ENCODE data around the gene HPS4.

DNA sequence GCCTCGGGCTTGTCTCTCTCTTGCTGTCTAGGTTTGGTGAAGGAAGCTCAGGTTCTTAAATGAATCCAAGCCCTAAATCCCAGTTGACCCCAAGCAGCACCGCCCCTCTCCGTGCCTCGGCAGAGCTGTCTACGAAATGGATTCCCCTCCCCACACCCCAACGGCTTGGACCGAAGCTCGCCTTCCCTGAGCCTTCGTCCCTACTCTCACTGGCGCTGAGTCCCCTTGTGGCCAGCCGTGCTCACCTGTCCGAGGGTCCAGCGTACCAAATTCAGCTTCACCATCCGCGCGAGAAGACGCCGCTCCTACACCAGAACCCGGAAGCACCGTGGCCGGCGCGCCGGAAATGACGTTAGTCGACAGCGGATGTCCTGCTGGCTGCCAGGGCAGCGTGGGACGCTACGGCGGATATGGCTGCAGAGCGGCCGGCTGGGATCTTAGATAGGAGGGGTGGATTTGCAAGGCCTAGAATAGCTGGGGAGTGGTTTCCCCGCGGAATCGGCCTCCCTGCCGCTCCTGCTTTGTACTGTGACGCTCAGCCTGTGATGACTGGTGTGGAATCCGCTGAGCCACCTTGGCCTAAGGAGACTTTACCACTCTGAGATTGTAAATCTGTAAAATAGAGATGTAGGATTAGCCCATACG lies 28.7 kb upstream of the HPS4 start, which contains the start of gene TFIP11:
- peak; percentile 78 to 85 for TF ChIP-seq POLR2A (IDR thresholded peaks at IDR 0.05)
- TF ChIP-seq, protein P1, sequence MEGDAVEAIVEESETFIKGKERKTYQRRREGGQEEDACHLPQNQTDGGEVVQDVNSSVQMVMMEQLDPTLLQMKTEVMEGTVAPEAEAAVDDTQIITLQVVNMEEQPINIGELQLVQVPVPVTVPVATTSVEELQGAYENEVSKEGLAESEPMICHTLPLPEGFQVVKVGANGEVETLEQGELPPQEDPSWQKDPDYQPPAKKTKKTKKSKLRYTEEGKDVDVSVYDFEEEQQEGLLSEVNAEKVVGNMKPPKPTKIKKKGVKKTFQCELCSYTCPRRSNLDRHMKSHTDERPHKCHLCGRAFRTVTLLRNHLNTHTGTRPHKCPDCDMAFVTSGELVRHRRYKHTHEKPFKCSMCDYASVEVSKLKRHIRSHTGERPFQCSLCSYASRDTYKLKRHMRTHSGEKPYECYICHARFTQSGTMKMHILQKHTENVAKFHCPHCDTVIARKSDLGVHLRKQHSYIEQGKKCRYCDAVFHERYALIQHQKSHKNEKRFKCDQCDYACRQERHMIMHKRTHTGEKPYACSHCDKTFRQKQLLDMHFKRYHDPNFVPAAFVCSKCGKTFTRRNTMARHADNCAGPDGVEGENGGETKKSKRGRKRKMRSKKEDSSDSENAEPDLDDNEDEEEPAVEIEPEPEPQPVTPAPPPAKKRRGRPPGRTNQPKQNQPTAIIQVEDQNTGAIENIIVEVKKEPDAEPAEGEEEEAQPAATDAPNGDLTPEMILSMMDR (IDR thresholded peaks at IDR 0.05 in 4 of 5, conservative IDR thresholded peaks at IDR 0.05 in 1 of 5), result no peak
